Activated CD8-positive, alpha-beta memory T cell treated with anti-CD3 and anti-CD28 coated beads, Interleukin-2, amount 10 ng/mL, durations not matched to agents 7 days and 5 days (primary cell): ENCODE data around the gene DNAJC3. TPM values are rescaled to one million over a fixed set of nuclear protein-coding genes. Genes with fewer than 3 reads are reported as not detected.
"Not testable (repeated sequence)": the region's sequence is repeated elsewhere in the genome, so short reads cannot be mapped to it uniquely, and the experiment has no call there.

ENCODE experiments used
- ATAC-seq: fragments of 150-1000 bp; cut with Tn5 transposase; one replicate; pipeline ENCODE4 v1.10.0; 2021; ENCODE audit warnings: moderate library complexity
- CTCF ChIA-PET: fragments of 350-600 bp; sonication (Branson Sonifier 250); formaldehyde crosslinking; loops from one replicate; lab custom pipeline; 2021; ENCODE audit warnings: antibody characterized with exemption; lab: Charles Lee
- DNase-seq: peaks from one replicate; pipeline ENCODE4 v3.0.0-alpha.2; 2020
- H3K27ac Mint-ChIP-seq: one replicate; pipeline ENCODE4 v1.8.0; 2021; ENCODE audit warnings: mild to moderate bottlenecking, mixed read lengths
- H3K27me3 Mint-ChIP-seq: one replicate; pipeline ENCODE4 v1.8.0; 2021; ENCODE audit warnings: mixed read lengths
- H3K36me3 Mint-ChIP-seq: one replicate; pipeline ENCODE4 v1.8.0; 2021; ENCODE audit warnings: mild to moderate bottlenecking, mixed read lengths
- H3K4me1 Mint-ChIP-seq: one replicate; pipeline ENCODE4 v1.8.0; 2021; ENCODE audit warnings: mixed read lengths
- H3K4me3 Mint-ChIP-seq: one replicate; pipeline ENCODE4 v1.8.0; 2021; ENCODE audit warnings: mild to moderate bottlenecking, moderate library complexity, mixed read lengths
- H3K9me3 Mint-ChIP-seq: one replicate; pipeline ENCODE4 v1.8.0; 2022; ENCODE audit warnings: low read depth, mixed read lengths
- total RNA-seq, 2 experiments: library from RNA; stranded (reverse); gene quantifications; one replicate each; pipeline ENCODE4 v1.2.3, GENCODE V29; 2021

The DNAJC3 gene
- total RNA-seq, 2 experiments from 2014 or later = 13.0 to 21.0 TPM

DNA sequence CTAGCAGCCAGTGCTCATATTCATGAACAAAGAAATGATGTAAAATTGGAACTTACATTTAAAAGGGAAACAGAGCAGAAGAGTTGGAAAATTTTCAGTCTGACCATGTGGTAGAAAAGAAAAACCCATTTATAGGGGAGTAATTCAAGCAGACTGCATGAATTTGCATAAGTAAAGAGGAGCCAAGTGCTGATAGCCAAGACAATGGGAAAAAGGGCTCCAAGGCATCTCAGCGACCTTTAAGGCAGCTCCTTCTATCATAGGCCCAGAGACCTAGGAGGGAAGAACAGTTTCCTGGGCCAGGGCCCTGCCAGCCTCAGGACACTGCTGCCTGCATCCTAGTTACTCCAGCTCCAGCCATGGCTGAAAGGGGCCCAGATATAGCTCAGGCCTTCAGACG, 7.5 kb downstream of the DNAJC3 start:
- peaks cover 22% of the 10 kb centered on the region for H3K4me1 Mint-ChIP-seq
- H3K36me3 Mint-ChIP-seq = peaks cover 41% of the 10 kb centered on the region

DNA sequence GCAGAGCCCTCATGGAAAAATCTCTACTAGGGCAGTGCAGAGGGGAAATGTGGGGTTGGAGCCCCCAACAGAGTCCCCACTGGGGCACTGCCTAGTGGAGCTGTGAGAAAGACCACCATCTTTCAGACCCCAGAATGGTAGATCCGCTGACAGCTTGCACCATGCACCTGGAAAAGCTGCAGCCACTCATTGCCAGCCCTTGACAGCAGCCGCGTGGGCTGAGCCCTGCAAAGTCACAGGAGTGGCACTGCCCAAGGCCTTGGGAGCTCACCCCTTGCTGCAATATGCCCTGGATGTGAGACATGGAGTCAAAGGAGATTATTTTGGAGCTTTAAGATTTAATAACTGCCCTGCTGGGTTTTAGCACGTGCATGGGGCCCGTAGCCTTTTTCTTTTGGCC, 8.0 kb downstream of the DNAJC3 start:
- ATAC-seq, H3K27me3 Mint-ChIP-seq, H3K27ac Mint-ChIP-seq, H3K4me3 Mint-ChIP-seq, DNase-seq, CTCF ChIA-PET, H3K9me3 Mint-ChIP-seq: not testable (repeated sequence)
- Mint-ChIP-seq H3K36me3 (peaks cover 40% of the 10 kb centered on the region), H3K4me1 (peaks cover 22% of the 10 kb centered on the region)

More for the DNA sequence above, 7.5 kb downstream of the DNAJC3 start:
- Mint-ChIP-seq H3K4me3 (no peak overlapping the region), H3K27ac (no peak overlapping the region), H3K27me3 (no peaks in the 10 kb centered on the region), H3K9me3 (peaks cover 6% of the 10 kb centered on the region)
- DNase-seq = no peak
- CTCF ChIA-PET = interaction anchor here (0.6 kb wide), 1 partner anchor 152 kb away, joined by 3 read pairs; no protein-coding TSS in a partner anchor
- ATAC-seq = no peak

DNA sequence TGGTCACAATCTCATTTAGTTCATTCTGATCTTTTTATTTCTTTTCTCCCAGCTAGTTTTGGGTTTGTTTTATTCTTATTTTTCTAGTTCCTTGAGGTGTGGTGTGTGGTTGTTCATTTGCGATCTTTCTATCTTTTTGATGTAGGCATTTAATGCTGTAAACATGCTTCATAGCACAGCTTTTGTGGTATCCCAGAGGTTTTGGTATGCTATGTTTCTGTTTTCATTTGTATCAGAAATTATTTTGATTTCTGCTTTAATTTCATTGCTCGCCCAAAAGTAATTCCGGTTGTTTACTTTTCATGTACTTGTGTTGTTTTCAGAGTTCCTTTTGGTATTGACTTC, 12.6 kb downstream of the DNAJC3 start:
- no peak for ATAC-seq
- H3K4me1 Mint-ChIP-seq = peaks cover 17% of the 10 kb centered on the region
- no peak overlapping the region for H3K4me3 Mint-ChIP-seq
- H3K9me3 Mint-ChIP-seq = peaks cover 6% of the 10 kb centered on the region
- CTCF ChIA-PET = no interaction called here
- H3K27ac Mint-ChIP-seq = peak overlapping the region; percentile 60
- no peaks in the 10 kb centered on the region for H3K27me3 Mint-ChIP-seq
- peaks cover 31% of the 10 kb centered on the region for H3K36me3 Mint-ChIP-seq
- no peak for DNase-seq

GRCh38 chr13:95690986-95691385, 14.0 kb downstream of the DNAJC3 start:
- DNase-seq, ATAC-seq, CTCF ChIA-PET, H3K4me3 Mint-ChIP-seq, H3K27ac Mint-ChIP-seq, H3K9me3 Mint-ChIP-seq, H3K27me3 Mint-ChIP-seq: not testable (repeated sequence)
- Mint-ChIP-seq H3K4me1 (peaks cover 17% of the 10 kb centered on the region), H3K36me3 (peaks cover 25% of the 10 kb centered on the region)

DNA sequence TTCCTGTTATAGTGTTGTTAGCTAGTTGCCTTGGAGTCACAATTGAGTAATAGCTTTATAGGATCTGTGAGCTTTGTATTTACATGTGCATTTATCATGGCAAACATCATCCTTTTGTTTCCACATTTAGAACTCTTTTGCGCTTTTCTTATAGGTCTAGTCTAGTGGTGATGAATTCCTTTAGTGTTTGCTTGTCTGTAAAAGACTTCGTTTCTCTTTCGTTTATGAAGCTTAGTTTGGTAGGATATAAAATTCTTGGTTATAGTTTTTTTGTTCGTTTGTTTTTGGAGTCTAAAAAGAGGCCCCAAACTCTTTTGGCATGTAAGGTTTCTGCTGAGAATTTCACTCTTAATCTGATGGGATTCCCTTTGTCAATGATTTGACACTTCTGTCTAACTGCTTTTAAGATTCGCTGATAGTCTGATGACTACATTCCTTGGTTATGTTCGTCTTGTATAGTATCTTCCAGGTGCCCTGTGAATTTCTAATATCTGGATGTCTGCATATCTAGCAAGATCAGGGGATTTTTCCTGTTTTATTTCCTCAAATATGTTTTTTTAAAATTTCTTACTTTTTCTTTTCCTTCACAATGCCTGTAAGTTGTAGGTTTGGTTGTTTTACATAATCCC, 20.2 kb downstream of the DNAJC3 start:
- H3K9me3 Mint-ChIP-seq = peaks cover 3% of the 10 kb centered on the region
- no peak for ATAC-seq
- no peaks in the 10 kb centered on the region for H3K27me3 Mint-ChIP-seq
- H3K27ac Mint-ChIP-seq = no peak overlapping the region
- no peak for DNase-seq
- H3K4me1 Mint-ChIP-seq = peaks cover 2% of the 10 kb centered on the region
- no peak overlapping the region for H3K4me3 Mint-ChIP-seq
- CTCF ChIA-PET = no interaction called here
- H3K36me3 Mint-ChIP-seq = peaks cover 5% of the 10 kb centered on the region

- H3K27ac Mint-ChIP-seq = no peak overlapping the region
- H3K36me3 Mint-ChIP-seq = peaks cover 4% of the 10 kb centered on the region
- no peak overlapping the region for H3K4me3 Mint-ChIP-seq
- no peak for DNase-seq
- H3K4me1 Mint-ChIP-seq = peaks cover 3% of the 10 kb centered on the region
- no peaks in the 10 kb centered on the region for H3K27me3 Mint-ChIP-seq
- no peak for ATAC-seq
- H3K9me3 Mint-ChIP-seq = peaks cover 3% of the 10 kb centered on the region
- CTCF ChIA-PET = no interaction called here
These were observed 21.3 kb downstream of the DNAJC3 start for GRCh38 chr13:95698047-95698749.

GRCh38 chr13:95703576-95703975, 26.6 kb downstream of the DNAJC3 start:
- no peak overlapping the region for H3K4me3 Mint-ChIP-seq
- no peaks in the 10 kb centered on the region for H3K9me3 Mint-ChIP-seq
- H3K36me3 Mint-ChIP-seq = peaks cover 8% of the 10 kb centered on the region
- H3K27me3 Mint-ChIP-seq = no peaks in the 10 kb centered on the region
- DNase-seq (no peak), ATAC-seq (no peak)
- CTCF ChIA-PET = no interaction called here
- H3K4me1 Mint-ChIP-seq = peaks cover 20% of the 10 kb centered on the region
- no peak overlapping the region for H3K27ac Mint-ChIP-seq

DNA sequence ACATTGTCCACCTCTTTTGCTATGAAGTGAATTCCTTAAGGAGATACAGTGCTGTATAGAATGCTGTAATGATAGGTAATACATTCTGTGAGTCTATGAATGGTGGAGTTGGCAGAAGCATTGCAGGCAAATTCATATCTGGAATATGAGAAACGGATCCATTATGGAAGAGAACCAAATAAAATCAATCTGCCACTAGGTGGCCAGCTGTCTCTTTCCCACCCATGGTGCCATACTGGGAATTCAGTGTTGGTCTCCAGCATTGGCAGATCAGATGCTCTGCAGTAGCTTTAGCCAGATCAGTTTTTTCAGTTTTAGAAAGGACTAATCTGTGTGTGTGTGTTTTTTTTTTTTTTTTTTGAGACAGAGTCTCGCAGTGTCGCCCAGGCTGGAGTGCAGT, 27.6 kb downstream of the DNAJC3 start:
- no peak overlapping the region for H3K4me3 Mint-ChIP-seq
- CTCF ChIA-PET = no interaction called here
- ATAC-seq = no peak
- no peaks in the 10 kb centered on the region for H3K9me3 Mint-ChIP-seq
- H3K4me1 Mint-ChIP-seq = peaks cover 20% of the 10 kb centered on the region
- DNase-seq = no peak
- H3K36me3 Mint-ChIP-seq = peaks cover 9% of the 10 kb centered on the region
- H3K27me3 Mint-ChIP-seq = no peaks in the 10 kb centered on the region
- no peak overlapping the region for H3K27ac Mint-ChIP-seq

DNA sequence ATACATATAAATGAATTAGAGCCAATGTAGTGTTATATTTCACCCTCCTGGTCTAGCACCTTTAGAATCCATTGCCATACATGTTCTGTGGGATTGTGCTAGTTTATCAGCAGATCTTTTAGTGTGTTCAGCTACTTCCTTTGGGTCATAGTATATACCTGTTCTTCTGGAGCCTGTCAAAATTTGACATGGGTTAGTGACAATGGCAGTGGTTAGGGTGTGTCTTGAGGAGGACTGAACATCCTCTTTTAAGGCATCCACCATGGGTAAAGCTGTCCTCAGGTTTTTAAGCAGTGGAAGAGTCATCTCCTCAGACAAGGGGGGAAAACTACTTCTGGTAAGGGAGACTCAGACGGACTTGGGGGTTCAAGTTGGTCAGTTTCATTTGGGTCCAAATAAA, 29.4 kb downstream of the DNAJC3 start:
- DNase-seq = no peak
- no peaks in the 10 kb centered on the region for H3K9me3 Mint-ChIP-seq
- CTCF ChIA-PET = no interaction called here
- peaks cover 16% of the 10 kb centered on the region for H3K36me3 Mint-ChIP-seq
- H3K4me3 Mint-ChIP-seq = no peak overlapping the region
- H3K27ac Mint-ChIP-seq = no peak overlapping the region
- H3K4me1 Mint-ChIP-seq = peaks cover 20% of the 10 kb centered on the region
- ATAC-seq = peak; percentile 23
- H3K27me3 Mint-ChIP-seq = no peaks in the 10 kb centered on the region

GRCh38 chr13:95707035-95707434, 30.1 kb downstream of the DNAJC3 start:
- CTCF ChIA-PET = interaction anchor here (0.9 kb wide), 1 partner anchor 27 kb away, joined by 3 read pairs; no protein-coding TSS in a partner anchor
- peaks cover 20% of the 10 kb centered on the region for H3K4me1 Mint-ChIP-seq

GRCh38 chr13:95707442-95708390, 30.8 kb downstream of the DNAJC3 start:
- no peak overlapping the region for H3K4me3 Mint-ChIP-seq
- CTCF ChIA-PET = interaction anchor here (0.9 kb wide), 1 partner anchor 28 kb away, joined by 3 read pairs; no protein-coding TSS in a partner anchor
- no peaks in the 10 kb centered on the region for H3K9me3 Mint-ChIP-seq
- peaks cover 28% of the 10 kb centered on the region for H3K36me3 Mint-ChIP-seq
- H3K4me1 Mint-ChIP-seq = peaks cover 20% of the 10 kb centered on the region
- DNase-seq = no peak
- no peak overlapping the region for H3K27ac Mint-ChIP-seq
- H3K27me3 Mint-ChIP-seq = no peaks in the 10 kb centered on the region
- ATAC-seq = no peak

More at GRCh38 chr13:95707035-95707434, 30.1 kb downstream of the DNAJC3 start:
- no peak for DNase-seq
- Mint-ChIP-seq H3K27ac (peak overlapping the region; percentile 51), H3K9me3 (no peaks in the 10 kb centered on the region), H3K27me3 (no peaks in the 10 kb centered on the region), H3K36me3 (peaks cover 21% of the 10 kb centered on the region), H3K4me3 (no peak overlapping the region)
- ATAC-seq = peak; percentile 47

GRCh38 chr13:95708391-95708774, 31.4 kb downstream of the DNAJC3 start:
- Mint-ChIP-seq H3K4me1 (peaks cover 17% of the 10 kb centered on the region), H3K36me3 (peaks cover 35% of the 10 kb centered on the region), H3K27ac (no peak overlapping the region), H3K9me3 (no peaks in the 10 kb centered on the region), H3K27me3 (no peaks in the 10 kb centered on the region), H3K4me3 (no peak overlapping the region)
- ATAC-seq = no peak
- CTCF ChIA-PET = no interaction called here
- DNase-seq = no peak

DNA sequence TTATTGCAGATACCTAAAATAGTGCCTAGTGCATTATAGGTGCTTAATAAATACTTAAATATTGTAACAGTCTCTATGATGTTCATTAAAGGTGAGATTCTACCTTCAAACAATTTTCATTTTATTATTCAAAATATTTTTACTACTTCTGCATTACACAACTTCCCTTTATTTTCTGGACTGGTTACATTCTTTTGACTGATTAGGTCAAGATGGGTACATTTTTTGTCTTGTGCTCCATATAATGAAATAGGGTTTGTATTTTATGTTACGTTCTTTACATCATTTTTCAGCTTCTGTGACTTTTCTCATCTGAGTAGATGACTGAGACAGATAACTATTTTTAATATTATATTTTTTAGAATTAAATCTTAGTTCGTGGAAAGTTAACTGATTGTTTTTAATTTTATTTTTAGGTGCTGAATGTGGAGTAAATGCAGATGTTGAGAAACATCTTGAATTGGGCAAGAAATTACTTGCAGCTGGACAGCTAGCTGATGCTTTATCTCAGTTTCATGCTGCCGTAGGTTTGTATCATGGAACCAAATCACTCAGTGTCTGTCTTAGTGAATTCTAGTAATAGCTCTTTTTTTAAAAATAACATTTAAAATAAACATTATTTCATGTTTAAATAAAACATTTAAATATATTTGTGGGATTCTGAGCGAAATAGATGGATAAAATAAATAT, 32.0 kb downstream of the DNAJC3 start:
- no peak overlapping the region for H3K27ac Mint-ChIP-seq
- peaks cover 13% of the 10 kb centered on the region for H3K4me1 Mint-ChIP-seq
- ATAC-seq (no peak), DNase-seq (no peak)
- H3K4me3 Mint-ChIP-seq = no peak overlapping the region
- no peaks in the 10 kb centered on the region for H3K9me3 Mint-ChIP-seq
- CTCF ChIA-PET = no interaction called here
- peaks cover 41% of the 10 kb centered on the region for H3K36me3 Mint-ChIP-seq
- H3K27me3 Mint-ChIP-seq = no peaks in the 10 kb centered on the region
